ENCODE results near the gene STAMBPL1.
"Not testable (repeated sequence)": the region's sequence is repeated elsewhere in the genome, so short reads cannot be mapped to it uniquely, and the experiment has no call there.

Gene STAMBPL1

DNA sequence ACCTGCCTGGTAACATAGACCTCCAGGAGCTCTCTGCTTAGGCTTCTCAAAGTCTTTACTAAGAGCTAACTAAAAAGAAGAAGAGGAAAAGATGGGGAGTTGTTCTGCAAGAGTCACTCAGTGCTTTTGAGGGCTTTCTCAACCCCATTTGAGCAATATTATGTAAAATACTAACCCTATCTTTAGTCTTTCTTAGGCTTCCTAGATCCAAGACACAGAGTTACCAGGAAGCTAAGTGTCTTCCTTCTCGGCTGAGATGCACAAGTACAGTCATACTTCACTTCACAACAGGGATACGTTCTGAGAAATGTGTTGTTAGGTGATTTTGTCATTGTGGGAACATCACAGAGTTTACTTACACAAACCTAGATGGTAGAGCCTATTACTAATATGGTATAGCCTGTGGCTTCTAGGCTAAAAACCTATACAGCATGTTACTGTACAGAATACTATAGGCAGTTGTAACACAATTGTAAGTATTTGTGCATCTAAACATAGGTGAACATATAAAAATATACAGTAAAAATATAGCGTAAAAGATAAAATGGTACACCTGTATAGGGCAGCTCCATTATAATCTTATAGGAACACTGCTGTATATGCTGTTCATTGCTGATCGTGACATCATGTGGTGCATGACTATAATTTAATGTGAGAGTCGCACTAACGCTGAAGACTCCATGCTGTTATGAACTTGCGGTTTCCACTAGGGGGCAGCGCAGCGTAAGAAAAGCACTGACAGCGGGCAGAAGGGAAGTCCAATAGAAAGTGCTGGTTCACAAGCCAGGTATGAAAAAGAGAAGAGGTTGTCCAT is 44.7 kb upstream of the STAMBPL1 start:
- TF ChIP-seq, protein P1, sequence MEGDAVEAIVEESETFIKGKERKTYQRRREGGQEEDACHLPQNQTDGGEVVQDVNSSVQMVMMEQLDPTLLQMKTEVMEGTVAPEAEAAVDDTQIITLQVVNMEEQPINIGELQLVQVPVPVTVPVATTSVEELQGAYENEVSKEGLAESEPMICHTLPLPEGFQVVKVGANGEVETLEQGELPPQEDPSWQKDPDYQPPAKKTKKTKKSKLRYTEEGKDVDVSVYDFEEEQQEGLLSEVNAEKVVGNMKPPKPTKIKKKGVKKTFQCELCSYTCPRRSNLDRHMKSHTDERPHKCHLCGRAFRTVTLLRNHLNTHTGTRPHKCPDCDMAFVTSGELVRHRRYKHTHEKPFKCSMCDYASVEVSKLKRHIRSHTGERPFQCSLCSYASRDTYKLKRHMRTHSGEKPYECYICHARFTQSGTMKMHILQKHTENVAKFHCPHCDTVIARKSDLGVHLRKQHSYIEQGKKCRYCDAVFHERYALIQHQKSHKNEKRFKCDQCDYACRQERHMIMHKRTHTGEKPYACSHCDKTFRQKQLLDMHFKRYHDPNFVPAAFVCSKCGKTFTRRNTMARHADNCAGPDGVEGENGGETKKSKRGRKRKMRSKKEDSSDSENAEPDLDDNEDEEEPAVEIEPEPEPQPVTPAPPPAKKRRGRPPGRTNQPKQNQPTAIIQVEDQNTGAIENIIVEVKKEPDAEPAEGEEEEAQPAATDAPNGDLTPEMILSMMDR (IDR thresholded peaks at IDR 0.05; ENCODE audit: control insufficient read depth, insufficient read depth, low read depth, low read length, missing control alignments) = peak; percentile 83
- H3K4me3 ChIP-seq (ENCODE audit: control insufficient read depth, low read depth, low read length) = no peak overlapping the region
- DNase-seq (ENCODE audit: low read depth) = peak; percentile 52

DNA sequence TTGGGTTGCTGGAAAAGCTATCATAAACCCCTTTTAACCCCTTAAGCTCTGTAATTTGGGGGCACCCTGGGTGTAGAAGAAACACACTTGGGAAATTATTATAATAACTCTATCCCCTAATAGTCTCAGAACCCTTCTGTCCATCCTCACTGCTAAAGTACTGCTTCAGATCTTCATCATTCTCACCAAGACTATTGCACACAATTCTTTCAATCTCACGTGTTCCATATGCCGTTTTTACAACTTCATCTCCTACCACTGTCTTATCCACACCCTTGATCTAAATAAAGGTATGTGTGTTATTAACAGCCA is 44.2 kb upstream of the STAMBPL1 start:
- no peak overlapping the region for H3K4me3 ChIP-seq (ENCODE audit: control insufficient read depth, low read depth, low read length)
- DNase-seq (ENCODE audit: low read depth) = no peak
- TF ChIP-seq, protein P1 (IDR thresholded peaks at IDR 0.05; ENCODE audit: control insufficient read depth, insufficient read depth, low read depth, low read length, missing control alignments) = no peak

DNA sequence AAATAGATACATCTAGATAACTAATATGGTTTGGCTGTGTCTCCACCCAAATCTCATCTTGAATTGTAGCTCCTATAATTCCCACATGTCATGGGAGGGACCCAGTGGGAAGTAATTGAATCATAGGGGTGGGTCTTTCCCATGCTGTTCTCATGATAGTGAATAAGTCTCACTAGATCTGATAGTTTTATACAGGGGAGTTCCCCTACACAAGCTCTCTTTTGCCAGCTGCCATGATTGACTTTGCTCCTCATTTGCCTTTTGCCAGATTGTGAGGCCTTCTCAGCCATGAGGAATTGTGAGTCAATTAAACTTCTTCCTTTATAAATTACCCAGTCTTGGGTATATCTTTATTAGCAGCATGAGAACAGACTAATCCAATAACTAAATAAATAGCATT is 42.4 kb upstream of the STAMBPL1 start:
- not testable (repeated sequence) for DNase-seq (ENCODE audit: low read depth); H3K4me3 ChIP-seq (ENCODE audit: control insufficient read depth, low read depth, low read length)

DNA sequence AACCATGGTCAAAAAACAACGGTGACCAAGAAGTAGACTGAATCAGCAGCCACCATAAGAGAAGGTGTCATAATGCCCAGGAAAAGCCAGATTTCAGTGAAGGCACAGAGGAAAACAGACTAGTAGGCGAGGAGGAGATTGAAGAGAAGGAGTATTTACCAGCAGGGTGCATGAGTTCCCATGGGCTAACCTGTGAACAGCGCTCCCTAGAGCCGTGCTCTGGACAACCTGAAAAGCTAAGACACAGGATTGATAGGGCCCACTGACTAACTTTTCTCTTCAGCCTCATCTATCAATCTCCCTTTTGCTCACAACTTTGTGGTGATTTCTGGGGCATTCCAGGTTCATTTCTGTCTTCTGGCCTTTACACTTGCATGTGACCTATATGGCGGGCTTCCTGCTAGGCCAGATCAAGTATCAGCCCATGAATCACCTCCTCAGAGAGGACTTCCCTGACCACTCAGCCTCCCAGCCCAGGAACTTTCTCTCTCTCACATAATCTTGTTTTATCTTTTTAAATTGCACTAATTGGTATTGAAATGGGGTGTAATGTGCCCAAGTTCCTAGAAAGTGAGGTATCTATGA is 41.2 kb upstream of the STAMBPL1 start:
- TF ChIP-seq, protein P1 (IDR thresholded peaks at IDR 0.05; ENCODE audit: control insufficient read depth, insufficient read depth, low read depth, low read length, missing control alignments) = no peak
- no peak overlapping the region for H3K4me3 ChIP-seq (ENCODE audit: control insufficient read depth, low read depth, low read length)
- DNase-seq (ENCODE audit: low read depth) = no peak

DNA sequence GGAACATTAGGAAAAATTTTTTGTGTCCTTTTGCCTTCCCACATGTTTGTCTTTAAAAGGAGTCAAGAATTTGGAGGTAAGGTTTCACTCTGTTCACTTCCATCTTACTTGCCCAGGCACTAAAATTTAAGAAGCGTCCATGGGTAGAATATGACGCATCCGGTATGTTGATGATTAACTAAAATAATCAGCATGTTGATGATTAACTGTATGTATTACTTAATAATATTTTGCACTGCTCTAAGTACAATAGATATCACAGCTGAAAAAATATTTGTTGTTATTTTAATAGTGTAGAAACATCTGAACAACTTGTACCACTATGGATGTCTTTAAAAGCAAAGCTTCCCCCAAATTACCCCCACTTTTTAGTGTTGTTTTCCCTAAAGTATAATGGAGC is 39.9 kb upstream of the STAMBPL1 start:
- no peak for DNase-seq (ENCODE audit: low read depth)
- TF ChIP-seq, protein P1 (IDR thresholded peaks at IDR 0.05; ENCODE audit: control insufficient read depth, insufficient read depth, low read depth, low read length, missing control alignments) = no peak
- no peak overlapping the region for H3K4me3 ChIP-seq (ENCODE audit: control insufficient read depth, low read depth, low read length)

DNA sequence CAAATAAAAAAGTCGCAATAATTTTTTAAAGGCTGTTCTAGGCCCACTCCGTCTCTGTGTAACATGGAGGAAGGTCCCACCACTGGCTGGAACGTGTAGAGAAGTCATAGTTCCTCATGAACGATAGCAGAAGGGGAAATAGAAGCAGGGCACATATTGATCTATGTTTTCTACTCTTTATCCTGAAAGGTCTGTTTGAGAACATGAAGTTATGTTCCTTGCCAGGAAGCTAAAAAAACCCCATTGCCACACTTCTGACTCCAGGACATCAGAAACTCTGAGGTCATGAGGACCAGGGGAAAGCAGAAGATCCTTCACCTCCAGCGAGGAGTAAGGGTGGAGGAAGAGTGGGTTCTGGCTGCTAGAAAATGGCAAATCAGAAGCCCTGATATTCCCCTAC is 39.2 kb upstream of the STAMBPL1 start:
- H3K4me3 ChIP-seq (ENCODE audit: control insufficient read depth, low read depth, low read length) = no peak overlapping the region
- TF ChIP-seq, protein P1 (IDR thresholded peaks at IDR 0.05; ENCODE audit: control insufficient read depth, insufficient read depth, low read depth, low read length, missing control alignments) = no peak
- no peak for DNase-seq (ENCODE audit: low read depth)

DNA sequence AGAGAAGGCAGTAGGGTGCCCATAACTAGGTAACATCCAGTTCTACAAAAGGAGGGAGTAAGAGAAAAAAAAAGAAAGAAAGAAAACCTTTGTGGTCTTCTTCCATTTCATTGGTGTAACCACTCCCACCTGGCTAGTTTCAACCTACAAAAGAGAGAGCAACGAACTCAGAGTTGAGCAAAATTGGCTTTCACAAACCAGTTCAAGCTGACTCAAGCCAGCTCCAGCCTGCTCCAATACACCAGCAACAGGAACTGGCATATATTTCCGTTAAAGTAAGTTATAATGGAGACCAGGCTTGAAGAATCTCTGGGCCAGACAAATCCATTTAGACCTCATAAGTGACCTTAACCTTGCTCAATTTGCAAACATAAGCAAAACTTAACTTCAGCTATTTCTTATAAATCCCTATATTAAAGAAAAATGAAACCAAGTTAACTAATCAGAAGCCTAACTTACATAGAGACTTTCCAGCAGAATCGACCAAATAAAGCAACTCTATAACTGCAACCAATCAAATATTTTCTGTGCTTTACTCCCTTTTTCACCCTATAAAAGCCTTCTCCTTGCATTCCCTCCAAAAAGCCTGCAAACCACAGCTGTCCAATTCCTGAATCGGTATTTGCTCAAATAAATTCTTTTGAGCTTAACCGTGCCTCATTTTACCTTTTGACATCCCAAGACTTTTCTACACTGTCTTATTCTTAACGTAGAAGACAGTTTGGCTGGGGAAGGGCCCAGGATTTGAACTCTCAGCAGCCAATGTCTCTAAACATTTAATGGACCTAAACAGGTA is 38.5 kb upstream of the STAMBPL1 start:
- TF ChIP-seq, protein P1 (IDR thresholded peaks at IDR 0.05; ENCODE audit: control insufficient read depth, insufficient read depth, low read depth, low read length, missing control alignments) = no peak
- H3K4me3 ChIP-seq (ENCODE audit: control insufficient read depth, low read depth, low read length) = no peak overlapping the region
- no peak for DNase-seq (ENCODE audit: low read depth)

Measured in AG09309 (cell line).